MM.1S (cell line): ENCODE measurements around the gene AHNAK.

Experiments used
- EZH2 ChIP-seq: fragments of 300-600 bp; sonication (generic); optimal IDR thresholded peaks from 2 replicates; pipeline ENCODE3; 2017; ENCODE audit warnings: low read depth, mild to moderate bottlenecking, antibody characterized with exemption, low read length, mixed read lengths
- TF ChIP-seq, protein P1 (sequence below): fragments of 300-600 bp; sonication (generic); IDR thresholded peaks from 2 replicates; pipeline ENCODE4 v1.5.1; 2016; ENCODE audit warnings: antibody characterized with exemption, low read length, mixed read lengths

DNA sequence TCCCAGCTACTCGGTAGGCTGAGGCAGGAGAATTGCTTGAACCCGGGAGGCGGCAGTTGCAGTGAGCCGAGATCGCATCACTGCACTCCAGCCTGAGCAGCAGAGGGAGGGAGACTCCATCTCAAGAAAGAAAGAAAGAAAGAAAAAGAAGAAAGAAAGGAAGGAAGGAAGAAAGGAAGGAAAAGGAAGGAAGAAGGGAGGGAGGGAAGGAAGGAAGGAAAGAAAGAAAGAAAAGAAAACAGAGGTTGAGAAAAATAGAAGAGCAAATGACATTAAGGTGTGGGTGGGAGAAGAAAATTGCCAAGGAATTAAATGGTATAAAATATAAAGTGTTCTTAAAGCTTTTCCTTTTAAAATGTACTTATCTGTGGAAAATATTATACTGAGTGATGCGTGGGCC is 49.9 kb downstream of the AHNAK start:
- TF ChIP-seq, protein P1, sequence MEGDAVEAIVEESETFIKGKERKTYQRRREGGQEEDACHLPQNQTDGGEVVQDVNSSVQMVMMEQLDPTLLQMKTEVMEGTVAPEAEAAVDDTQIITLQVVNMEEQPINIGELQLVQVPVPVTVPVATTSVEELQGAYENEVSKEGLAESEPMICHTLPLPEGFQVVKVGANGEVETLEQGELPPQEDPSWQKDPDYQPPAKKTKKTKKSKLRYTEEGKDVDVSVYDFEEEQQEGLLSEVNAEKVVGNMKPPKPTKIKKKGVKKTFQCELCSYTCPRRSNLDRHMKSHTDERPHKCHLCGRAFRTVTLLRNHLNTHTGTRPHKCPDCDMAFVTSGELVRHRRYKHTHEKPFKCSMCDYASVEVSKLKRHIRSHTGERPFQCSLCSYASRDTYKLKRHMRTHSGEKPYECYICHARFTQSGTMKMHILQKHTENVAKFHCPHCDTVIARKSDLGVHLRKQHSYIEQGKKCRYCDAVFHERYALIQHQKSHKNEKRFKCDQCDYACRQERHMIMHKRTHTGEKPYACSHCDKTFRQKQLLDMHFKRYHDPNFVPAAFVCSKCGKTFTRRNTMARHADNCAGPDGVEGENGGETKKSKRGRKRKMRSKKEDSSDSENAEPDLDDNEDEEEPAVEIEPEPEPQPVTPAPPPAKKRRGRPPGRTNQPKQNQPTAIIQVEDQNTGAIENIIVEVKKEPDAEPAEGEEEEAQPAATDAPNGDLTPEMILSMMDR: no peak
- no peak for TF ChIP-seq EZH2
